ENCODE measurements around the gene SH3BP5.
"Not testable (repeated sequence)": the region's sequence is repeated elsewhere in the genome, so short reads cannot be mapped to it uniquely, and the experiment has no call there.

SH3BP5 gene, protein sequence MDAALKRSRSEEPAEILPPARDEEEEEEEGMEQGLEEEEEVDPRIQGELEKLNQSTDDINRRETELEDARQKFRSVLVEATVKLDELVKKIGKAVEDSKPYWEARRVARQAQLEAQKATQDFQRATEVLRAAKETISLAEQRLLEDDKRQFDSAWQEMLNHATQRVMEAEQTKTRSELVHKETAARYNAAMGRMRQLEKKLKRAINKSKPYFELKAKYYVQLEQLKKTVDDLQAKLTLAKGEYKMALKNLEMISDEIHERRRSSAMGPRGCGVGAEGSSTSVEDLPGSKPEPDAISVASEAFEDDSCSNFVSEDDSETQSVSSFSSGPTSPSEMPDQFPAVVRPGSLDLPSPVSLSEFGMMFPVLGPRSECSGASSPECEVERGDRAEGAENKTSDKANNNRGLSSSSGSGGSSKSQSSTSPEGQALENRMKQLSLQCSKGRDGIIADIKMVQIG

DNA sequence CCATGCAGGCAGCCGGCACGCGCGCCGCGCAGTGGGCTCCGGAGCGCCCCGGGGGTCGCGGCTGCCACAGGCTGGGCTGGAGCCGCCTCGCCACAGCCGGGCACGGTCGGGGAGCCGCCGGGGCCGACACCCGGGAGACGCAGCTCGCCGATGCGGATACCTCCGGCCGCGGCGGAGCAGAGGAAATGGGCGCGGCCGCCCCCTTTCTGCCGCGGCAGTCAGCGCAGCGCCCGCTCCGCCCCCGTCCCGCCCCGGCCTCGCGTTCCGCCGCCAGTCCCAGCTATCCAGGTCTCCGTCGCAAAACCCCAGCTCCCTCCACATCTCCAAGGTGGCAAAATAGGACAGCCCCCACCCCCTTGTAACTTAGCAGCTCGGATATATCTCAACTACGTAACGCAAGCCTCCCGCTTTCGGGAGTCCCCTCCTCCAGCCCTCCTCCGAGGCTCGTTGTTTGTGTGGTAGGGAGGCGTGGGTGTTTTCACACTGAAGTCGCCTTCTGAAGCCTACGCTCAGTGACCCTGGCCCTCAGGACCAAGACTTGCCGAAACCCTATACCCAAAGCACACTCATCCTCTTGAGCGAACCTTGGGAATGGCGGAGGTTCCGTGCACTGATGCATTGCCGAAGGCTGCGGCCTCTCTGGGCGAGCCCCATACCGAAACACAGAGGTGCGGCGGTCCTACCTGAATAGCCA is at the start of gene SH3BP5:
SH3BP5 (minus strand) TSS at position 182 of the 694 bp plus-strand sequence; CDS start at position 4, 178 bp downstream.
- DNase-seq (ENCODE audit: low read depth, low spot score): peak; percentile 89

DNA sequence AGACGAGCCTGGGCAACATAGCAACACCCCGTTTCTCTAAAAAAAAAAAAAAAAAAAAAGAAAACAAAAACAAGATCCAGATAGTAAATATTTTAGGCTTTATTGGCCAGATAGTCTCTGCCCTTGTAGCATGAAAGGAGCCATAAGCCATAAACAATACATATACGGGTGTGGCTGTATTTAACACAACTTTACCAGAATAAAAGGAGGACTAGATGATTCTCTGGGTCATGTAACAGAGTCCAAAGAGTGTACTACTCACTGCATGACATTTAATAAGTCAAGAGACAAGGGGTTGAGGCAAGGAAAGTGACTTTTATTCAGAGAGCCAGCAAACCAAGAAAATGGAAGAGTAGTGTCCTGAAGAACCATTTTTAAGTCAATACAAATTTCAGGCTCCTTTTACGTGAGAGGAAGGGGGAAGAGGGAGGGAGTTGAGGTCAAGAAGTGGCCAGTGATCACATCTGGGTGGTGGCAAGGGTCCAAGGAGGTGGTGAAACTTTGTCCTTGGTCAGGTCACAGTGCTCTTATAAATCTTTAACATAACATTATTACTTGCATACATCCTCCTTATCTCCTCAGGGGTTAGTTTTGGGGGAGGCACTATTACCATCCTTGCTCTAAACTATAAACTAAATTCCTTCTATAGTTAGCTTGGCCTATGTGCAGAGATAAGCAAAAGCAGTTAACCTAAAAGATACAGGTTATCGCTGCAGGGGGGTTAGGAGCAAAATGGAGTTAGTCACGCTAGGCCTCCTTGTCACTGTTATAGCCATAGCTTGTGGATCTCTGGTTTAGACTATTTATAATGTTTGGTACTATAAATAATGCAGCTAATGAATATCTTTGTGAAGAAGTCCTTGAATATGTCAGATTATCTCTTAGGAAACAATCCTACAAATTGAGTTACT is 48.8 kb upstream of the SH3BP5 start:
- DNase-seq (ENCODE audit: low read depth, low spot score): no peak

DNA sequence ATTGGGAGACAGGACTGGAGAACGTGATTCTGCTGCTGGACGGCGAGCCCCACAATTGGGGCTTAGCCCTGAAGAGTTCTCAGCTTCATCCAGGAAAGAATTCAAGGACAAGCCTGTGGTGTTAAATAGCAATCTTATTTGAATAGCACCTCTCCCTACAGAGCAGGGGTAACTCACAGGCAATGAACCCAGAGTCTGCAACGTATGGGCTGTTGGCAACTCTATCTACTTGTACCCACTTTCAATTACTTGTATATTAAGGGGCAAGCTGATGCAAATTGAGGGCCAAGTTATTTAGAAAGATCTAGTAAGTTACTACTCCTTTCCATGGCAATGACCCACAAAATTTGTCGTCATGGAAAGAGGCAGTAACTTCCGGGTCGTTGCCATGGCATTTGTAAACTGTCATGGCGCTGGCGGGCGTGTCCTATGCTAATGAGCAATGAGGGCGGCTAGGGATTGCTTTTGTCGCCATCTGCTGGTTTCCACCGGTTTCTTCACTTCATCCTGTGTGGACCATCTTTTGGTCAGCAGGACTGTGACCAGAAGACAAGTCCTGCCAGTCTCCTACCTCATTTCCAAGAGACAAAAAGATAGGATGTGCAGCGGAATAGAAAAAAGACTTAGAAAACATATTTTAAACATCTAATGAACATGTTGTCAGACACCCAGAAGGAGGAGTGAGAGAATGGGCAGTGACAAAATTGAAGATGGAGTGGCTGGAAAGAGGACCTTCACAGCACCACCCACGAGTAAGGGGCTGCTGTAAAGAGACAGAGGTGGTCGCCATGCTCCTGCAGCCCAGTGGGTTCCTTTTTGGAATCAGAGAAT is 45.8 kb upstream of the SH3BP5 start:
- DNase-seq (ENCODE audit: low read depth, low spot score): peak; percentile 95

DNA sequence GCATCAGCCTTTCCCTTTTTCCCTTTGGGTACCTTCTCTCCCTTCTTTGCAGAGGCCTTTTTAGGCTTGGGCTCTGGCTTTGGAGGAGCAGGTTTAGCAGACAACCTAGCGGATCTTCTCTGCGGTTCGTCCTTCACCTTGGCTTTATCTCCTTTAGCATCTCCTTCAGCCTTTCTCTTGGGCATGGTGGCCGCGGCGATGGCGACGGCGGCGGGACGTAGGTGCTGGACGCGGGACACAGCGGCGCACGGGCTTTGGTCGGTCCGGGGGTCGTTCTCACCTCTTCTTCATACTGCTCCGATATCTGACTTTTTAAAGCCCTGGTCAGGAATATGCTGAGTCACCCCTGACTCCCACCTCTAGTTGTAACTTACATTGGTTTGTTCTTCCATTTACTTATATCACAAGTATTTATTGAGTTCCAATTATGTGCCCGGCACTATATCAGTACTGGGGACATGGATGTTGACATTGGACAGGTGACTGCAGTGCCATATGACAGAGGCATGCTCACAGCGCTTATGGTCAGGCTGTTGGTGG is 43.1 kb upstream of the SH3BP5 start:
- DNase-seq (ENCODE audit: low read depth, low spot score): no peak

DNA sequence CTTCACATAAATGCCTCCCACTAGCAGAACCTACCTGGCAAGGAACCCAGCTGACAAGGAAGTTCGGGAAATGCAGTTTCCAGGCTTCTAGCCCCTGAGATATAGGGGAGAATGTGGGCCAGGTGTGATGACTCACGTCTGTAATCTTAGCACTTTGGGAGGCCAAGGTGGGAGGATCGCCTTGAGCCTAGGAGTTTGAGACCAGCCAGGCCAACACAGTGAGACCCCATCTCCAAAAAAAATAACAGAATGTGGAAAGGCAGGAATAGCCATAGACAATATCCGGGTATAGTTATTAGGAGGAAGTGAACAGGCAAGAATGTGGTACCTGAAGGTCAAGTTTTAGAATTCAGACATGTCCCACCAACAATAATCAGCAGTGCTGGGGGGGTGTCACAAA is 40.5 kb upstream of the SH3BP5 start:
- DNase-seq (ENCODE audit: low read depth, low spot score): no peak

DNA sequence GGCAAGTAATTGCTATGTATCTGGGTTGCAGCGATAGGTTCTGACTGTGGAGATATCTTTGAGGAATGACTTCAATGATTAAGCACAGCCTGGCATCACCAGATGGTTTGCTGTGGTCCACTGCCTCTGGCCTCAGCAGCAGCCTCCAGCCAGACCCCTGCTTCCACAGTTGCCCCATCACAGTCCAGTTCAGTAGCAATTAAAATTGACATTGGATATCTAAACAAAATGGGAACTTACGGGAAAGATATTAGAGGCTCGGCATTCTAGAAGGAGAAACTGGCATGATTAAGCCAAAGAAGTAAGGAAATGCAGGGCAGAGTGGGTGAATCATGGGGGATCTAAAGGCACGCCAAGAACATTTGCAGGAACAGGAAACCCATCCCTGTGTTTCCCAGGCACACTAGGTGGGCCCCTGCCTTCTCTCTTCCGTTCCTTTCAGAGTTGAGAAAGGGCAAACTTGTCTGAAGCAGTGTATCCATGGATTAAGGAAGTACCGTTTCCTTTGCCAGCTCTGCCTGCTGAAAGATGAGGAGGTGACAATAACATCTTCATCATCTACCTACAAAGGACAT is 36.3 kb upstream of the SH3BP5 start:
- DNase-seq (ENCODE audit: low read depth, low spot score): no peak

DNA sequence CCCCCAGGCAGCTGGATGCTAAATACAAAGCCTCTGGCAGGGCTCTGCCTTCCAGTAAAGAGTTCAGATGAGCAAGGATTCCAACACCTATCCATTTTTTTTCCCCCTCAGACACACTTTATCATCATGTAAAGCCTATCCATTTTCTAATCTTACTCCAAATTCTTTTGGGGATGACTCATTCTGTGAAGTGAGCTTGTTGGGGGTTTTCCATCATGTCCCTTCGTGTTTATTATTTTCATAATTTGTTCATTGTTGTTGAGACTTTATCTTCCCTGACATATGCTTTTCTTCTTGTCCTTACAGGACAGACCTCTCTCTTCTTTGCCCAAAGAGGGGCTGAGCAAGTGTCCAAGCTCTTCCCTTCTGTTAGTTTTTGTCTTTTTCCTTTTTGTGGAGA is 34.7 kb upstream of the SH3BP5 start:
- no peak for DNase-seq (ENCODE audit: low read depth, low spot score)

DNA sequence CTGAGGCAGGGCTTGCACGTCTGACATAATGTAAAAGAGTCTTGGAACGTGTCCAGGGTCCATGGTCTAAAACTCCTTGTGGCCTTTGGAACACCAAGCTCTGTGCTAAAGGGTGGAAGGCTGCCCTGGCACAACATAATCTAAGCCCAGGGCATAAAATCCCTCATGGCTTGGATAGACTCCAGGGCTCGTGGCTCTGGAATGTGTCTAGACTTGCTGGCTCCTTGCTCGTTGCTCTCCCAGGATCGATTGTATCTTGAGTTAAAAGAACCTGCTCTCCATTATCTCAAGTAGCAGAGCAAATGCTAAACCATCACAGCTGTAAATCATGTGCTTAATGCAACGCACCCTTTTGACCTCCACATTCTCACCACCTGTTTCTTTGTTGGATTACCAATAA is 31.7 kb upstream of the SH3BP5 start:
- DNase-seq (ENCODE audit: low read depth, low spot score): peak; percentile 37

DNA sequence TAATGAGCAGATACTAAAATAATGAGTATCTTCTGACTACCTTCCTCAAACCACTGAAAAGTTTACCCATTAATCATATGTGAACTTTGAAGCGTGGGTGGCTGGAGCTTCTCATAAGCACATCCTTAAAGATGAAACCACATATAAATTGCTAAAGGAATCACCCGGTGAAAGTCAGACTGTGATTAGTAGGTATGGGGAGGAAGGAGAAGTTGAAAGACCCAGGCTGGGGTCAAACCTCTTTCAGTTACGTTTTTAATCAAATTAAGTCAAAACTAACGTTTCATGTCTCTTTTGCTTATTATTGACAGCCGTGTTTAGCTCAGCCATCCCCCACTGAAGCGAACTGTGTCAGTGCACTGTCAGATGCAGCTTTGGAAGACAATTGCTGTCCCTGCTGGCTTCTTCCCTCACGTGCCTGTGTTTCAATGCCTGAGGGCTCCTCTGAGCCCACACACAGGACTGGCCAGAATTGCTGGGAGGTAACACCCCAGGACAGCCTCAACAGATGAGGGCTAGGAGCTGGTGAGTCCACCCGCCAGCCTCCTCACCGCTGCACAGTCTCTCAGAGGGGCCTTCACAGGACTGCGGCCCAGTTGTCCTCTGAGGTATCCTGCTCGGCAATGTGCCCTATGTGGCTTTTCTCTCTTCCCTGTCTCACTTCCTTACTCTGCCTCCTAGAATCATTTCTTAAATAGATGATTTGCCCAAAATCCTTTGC is 29.3 kb upstream of the SH3BP5 start:
- DNase-seq (ENCODE audit: low read depth, low spot score): peak; percentile 81

DNA sequence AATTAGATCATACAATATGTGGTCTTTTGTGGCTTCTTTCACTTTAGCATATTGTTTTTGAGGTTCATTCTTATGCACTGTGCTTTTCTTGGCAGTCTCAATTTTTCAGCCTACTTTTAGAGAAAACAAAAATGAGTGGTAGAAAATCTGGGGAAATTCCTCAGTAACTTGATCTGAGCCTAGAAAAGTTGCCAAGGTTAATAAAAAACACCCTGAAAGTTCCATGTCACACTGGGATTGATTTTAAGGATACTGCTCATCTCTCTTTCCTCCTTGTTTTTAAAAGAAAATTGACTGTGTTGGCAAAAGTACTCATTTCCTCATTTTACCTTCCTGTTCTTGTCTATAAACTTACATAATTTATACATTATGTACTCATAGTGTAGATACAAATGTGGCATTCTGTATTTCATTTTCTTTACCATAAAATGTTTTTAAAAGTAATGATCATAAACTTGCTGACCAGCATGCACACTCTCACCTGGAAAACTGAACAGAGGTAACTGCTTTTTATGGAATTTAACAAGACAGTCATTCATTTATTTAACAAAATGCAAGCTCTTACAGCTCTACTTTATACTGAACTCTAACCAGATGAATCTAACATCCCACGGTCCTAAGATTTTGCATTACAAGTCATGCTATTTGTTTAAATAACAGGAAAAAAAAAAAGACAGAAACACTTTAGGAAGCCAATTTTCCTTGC is 28.6 kb upstream of the SH3BP5 start:
- DNase-seq (ENCODE audit: low read depth, low spot score): no peak

DNA sequence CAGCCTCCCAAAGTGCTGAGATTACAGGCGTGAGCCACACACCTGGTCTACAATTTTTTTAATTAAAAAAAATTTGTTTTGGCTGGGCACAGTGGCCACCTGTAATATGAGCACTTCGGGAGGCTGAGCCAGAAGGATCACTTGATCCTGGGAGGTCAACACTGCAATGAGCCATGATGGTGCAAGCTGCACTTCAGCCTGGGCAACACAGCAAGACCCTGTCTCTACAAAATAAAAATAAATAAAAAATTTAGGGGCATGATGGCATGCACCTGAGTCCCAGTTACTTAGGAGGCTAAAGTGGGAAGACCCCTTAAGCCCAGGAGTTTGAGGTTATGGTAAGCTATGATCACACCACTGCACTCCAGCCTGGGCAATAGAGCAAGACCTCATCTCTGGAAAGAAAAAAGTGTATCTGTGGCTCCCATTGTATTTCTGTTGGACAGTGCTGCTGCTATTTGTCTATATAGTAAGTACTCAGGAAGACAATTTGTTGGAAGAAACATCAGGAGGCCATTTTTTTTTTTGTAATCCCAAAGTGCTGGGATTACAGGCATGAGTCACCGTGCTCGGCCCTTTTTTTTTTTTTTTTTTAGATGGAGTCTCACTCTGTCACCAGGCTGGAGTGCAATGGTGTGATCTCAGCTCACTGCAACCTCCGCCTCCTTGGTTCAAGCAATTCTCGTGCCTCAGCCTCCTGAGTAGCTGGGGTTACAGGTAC is 27.5 kb upstream of the SH3BP5 start:
- no peak for DNase-seq (ENCODE audit: low read depth, low spot score)

DNA sequence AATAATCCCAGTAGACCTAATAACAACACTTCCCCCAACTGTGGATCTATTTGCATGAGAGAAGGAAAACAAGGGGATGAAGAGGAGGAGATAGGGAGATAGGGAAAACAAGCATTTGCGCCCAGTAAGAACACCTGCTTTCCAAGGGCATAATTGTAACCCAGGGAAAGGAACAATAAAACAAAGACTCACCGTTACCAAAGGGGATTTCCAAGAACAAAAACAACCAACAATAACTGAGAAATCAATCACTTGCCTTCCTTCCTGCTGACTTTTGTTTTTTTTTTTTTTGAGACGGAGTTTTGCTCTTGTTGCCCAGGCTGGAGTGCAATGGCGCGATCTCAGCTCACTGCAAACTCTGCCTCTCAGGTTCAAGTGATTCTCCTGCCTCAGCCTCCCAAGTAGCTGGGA is 24.3 kb upstream of the SH3BP5 start:
- DNase-seq (ENCODE audit: low read depth, low spot score): not testable (repeated sequence)

DNA sequence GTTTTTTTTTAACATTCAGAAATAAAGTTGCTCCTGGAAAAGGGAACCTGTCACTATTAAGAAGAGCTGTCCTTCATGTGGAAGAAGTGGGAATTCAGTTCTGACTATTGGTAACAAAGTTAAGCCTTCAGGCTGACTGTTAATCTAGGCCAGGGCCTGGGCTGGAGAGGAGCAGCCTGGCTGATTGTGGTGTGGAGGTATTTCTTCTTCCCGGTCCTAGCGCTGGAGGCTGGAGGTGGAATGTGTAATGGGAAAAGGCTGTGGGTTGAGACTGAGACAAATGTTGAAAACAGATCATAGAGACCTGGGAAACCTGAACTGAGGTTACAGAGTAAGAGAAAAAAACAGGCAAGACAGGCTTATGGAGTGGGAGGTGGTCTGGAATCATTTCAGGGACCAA is 23.8 kb upstream of the SH3BP5 start:
- DNase-seq (ENCODE audit: low read depth, low spot score): peak; percentile 90

DNA sequence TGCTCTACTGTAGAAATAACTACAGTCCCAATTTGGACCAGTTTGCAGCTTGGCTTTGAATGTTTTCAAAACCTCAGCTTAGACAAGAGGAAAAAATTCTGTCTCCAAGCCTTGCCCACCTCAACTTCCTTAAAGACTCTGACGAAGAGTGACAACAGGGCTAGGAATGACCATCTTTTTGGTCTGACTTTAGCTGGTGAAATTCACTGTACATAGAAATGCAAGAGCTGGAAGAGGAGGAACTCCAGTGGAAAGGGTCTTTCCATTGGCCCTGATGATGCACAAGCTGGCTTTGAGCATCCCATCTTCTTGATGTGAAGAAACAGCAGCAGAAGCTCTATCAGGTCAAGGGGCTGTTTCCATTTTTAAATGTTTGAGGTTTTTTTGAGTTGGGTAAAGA is 22.7 kb upstream of the SH3BP5 start:
- DNase-seq (ENCODE audit: low read depth, low spot score): no peak

DNA sequence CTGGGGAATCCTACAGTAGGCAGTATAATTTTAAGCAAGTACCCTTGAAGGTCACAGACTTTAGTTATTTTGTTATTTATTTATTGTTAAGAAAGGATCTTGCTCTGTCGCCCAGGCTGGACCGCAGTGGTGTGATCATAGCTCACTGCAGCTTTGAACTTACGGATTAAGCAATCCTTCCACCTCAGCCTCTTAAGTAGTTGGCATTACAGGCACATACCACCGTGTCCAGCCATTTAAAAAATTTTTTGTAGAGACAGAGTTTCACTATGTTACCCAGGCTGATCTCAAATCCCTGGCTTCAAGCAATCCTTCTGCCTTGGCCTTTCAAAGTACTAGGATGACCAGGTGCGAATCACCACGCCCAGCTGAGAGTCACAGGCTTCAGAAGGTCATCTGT is 22.1 kb upstream of the SH3BP5 start:
- DNase-seq (ENCODE audit: low read depth, low spot score): no peak

DNA sequence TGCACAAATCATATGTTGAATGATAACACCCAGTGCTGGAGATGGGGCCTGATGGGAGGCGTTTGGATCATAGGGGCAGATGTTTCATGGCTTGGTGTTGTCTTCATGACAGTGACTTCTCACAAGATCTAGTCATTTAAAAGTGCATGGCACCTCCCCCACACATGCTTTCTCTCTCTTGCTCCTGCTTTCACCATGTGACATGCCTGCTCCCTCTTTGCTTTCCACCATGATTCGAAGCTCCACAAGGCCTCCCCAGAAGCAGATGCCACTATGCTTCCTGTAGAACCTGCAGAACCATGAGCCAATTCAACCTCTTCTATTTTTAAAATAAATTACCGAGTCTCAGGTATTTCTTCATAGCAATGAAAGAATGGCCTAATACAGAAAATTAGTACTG is 17.8 kb upstream of the SH3BP5 start:
- no peak for DNase-seq (ENCODE audit: low read depth, low spot score)

DNA sequence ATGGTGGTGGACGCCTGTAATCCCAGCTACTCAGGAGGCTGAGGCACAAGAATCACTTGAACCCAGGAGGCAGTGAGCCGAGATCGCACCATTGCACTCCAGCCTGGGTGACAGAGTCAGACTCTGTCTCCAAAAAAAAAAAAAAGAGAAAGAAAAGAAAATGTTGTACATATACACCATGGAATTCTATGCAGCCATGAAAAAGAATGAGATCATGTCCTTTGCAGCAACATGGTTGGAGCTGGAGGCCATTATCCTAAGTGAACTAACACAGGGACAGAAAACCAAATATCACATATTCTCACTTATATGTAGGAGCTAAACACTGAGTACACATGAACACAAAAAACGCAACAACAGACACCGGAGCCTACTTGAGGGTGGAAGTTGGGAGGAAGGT is 17.1 kb upstream of the SH3BP5 start:
- DNase-seq (ENCODE audit: low read depth, low spot score): not testable (repeated sequence)

DNA sequence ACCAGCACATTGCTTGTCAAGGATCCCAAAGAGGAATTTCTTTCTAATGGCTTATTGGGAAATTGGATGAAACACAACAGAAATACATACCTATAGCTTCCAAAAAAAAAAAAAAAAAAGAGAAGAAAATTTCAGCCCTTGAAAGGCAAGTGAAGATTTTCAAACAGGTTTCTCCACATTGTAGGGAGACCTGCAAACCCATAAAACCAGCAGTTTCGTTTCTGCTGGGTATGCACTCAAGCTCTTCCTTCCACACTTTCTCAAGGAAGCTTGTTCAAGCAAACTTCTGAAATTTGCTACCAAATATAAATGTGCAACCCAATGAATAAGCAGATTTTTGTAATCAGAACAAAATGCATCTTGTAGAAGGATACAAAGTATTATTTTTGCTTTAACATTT is 15.9 kb upstream of the SH3BP5 start:
- peak; percentile 17 for DNase-seq (ENCODE audit: low read depth, low spot score)

DNA sequence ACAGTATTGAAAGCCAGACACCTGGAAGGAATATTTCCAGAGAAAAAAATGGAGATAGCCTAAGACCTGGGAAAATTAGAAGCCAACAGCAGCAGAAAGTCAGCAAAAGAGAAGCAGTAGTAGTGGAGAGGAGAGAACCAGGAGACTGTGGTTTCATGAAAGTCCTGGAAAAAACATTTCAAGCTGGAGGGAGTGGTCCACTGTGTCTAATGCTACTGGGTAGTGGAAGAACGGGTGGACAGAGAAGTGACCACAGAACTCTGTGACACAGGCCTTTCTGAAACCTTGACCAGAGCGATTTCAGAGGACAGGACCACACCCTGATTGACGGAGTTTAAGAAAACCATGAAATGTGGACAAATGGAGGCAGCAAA is 15.3 kb upstream of the SH3BP5 start:
- no peak for DNase-seq (ENCODE audit: low read depth, low spot score)
